GM13977 (cell line): Measurements from ENCODE around the gene CARD14.
"Not testable (repeated sequence)": the region's sequence is repeated elsewhere in the genome, so short reads cannot be mapped to it uniquely, and the experiment has no call there.

Source experiments
- DNase-seq: peaks from one replicate; pipeline ENCODE4 v3.0.0; 2012; ENCODE audit warnings: low spot score
- CTCF ChIP-seq: IDR thresholded peaks from 2 replicates; pipeline ENCODE4 v1.5.1; 2012; ENCODE audit warnings: mild to moderate bottlenecking, control low read depth; ENCODE audit not compliant: insufficient read depth; ENCODE audit errors: extremely low read depth, missing control alignments
- in situ Hi-C: fragments of 300-500 bp; cut with MboI; formaldehyde crosslinking; loops from one replicate; pipeline ENCODE4 v1.12.0; 2022; ENCODE audit warnings: low sequenced_read_pairs, low pct_unique_long_range_greater_than_20kb, mixed read lengths, inconsistent platforms; ENCODE audit not compliant: unreplicated experiment

Gene CARD14

GRCh38 chr17:80252871-80253270 is 83.0 kb downstream of the CARD14 start:
- in situ Hi-C loops = no loop called here
- peak; percentile 46 for TF ChIP-seq CTCF
- peak; percentile 80 for DNase-seq

- TF ChIP-seq CTCF = no peak
- DNase-seq = no peak
- in situ Hi-C loops = no loop called here
Observed at GRCh38 chr17:80253631-80254395, 84.0 kb downstream of the CARD14 start.

GRCh38 chr17:80254396-80255251 is 84.8 kb downstream of the CARD14 start:
- in situ Hi-C loops = no loop called here
- DNase-seq = peak; percentile 65

GRCh38 chr17:80256034-80256350 is 86.2 kb downstream of the CARD14 start:
- no peak for DNase-seq
- TF ChIP-seq CTCF = no peak
- in situ Hi-C loops = no loop called here

More at GRCh38 chr17:80254396-80255251, 84.8 kb downstream of the CARD14 start:
- TF ChIP-seq CTCF = no peak

GRCh38 chr17:80257716-80258213 is 87.9 kb downstream of the CARD14 start:
- DNase-seq = no peak
- in situ Hi-C loops = no loop called here
- TF ChIP-seq CTCF = no peak

- DNase-seq, in situ Hi-C loops: not testable (repeated sequence)
Observed at GRCh38 chr17:80258296-80258695, 88.5 kb downstream of the CARD14 start.
